SK-N-SH treated with all-trans-retinoic acid at 6 μM for 48 hours (cell line): ENCODE data around the gene CHM.

Experiments used
- ARNTL ChIP-seq: fragments of 450-650 bp; formaldehyde crosslinking; IDR thresholded peaks from 2 replicates; pipeline ENCODE4 v1.5.0; 2020; ENCODE audit warnings: low read depth, mild to moderate bottlenecking, moderate library complexity, borderline replicate concordance
- CREB5 ChIP-seq: fragments of 250-450 bp; sonication (Bioruptor Pico); IDR thresholded peaks from 2 replicates; pipeline ENCODE4 v1.5.1; 2020; ENCODE audit warnings: low read depth, mild to moderate bottlenecking, moderate library complexity
- CSRNP3 ChIP-seq: fragments of 250-450 bp; sonication (Bioruptor Pico); IDR thresholded peaks from 2 replicates; pipeline ENCODE4 v1.5.1; 2021; ENCODE audit warnings: mild to moderate bottlenecking, moderate library complexity
- PATZ1 ChIP-seq: fragments of 250-450 bp; sonication (Bioruptor Pico); IDR thresholded peaks from 2 replicates; pipeline ENCODE4 v1.8.0; 2020; ENCODE audit warnings: mild to moderate bottlenecking, moderate library complexity, borderline replicate concordance
- PPARA ChIP-seq: fragments of 250-450 bp; sonication (Bioruptor Pico); IDR thresholded peaks from 2 replicates; pipeline ENCODE4 v1.5.0; 2020; ENCODE audit warnings: mild to moderate bottlenecking, borderline replicate concordance
- RARB ChIP-seq: fragments of 250-450 bp; sonication (Bioruptor Pico); IDR thresholded peaks from 2 replicates; pipeline ENCODE4 v1.8.0; 2021; ENCODE audit warnings: mild to moderate bottlenecking, moderate library complexity
- SNAI2 ChIP-seq: fragments of 250-450 bp; sonication (Bioruptor Pico); IDR thresholded peaks from 2 replicates; pipeline ENCODE4 v1.5.0; 2020; ENCODE audit warnings: mild to moderate bottlenecking, moderate library complexity
- TCF4 ChIP-seq: fragments of 250-450 bp; sonication (Bioruptor Pico); IDR thresholded peaks from 2 replicates; pipeline ENCODE4 v1.8.0; 2021; ENCODE audit warnings: mild to moderate bottlenecking, moderate library complexity, borderline replicate concordance
- TOX ChIP-seq: fragments of 250-450 bp; sonication (Bioruptor Pico); IDR thresholded peaks from 2 replicates; pipeline ENCODE4 v1.8.0; 2021; ENCODE audit warnings: mild to moderate bottlenecking, moderate library complexity, borderline replicate concordance
- ZC3H10 ChIP-seq: fragments of 250-450 bp; sonication (Bioruptor Pico); IDR thresholded peaks from 2 replicates; pipeline ENCODE4 v1.5.1; 2021; ENCODE audit warnings: mild to moderate bottlenecking, moderate library complexity
- ZFP3 ChIP-seq: fragments of 250-450 bp; sonication (Bioruptor Pico); IDR thresholded peaks from 2 replicates; pipeline ENCODE4 v1.5.0; 2020; ENCODE audit warnings: mild to moderate bottlenecking, moderate library complexity
- ZNF70 ChIP-seq: fragments of 450-650 bp; formaldehyde crosslinking; IDR thresholded peaks from 2 replicates; pipeline ENCODE4 v1.5.0; 2020; ENCODE audit warnings: mild to moderate bottlenecking, moderate library complexity

DNA sequence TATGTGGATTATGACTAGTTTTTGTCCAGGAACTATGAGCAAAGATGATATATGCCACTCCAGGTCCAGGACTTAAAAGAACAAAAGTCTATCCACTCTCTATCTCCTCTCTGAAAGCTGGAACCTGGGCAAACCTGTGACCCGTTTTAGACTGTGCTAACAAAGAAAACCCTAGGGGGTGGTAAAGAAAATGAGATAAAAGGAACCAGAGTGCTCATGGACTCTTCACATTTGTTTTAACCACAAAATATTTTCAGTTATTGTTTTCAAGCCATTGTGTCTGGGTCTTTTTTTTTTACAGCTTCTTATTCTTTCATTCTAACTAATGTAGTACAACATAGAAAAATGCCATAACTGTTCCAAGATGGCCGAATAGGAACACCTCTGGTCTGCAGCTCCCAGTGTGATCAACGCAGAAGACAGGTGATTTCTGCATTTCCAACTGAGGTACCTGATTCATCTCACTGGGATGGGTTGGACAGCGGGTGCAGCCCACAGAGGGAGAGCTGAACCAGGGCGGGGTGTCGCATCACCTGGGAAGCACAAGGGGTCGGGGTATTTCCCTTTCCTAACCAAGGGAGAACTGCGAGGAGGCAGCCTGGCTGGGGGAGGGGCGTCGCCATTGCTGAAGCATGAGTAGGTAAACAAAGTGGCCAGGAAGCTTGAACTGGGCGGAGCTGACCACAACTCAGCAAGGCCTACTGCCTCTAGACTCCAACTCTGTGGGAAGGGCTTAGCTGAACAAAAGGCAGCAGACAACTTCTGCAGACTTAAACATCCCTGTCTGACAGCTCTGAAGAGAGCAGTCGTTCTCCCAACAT, 45.1 kb downstream of the CHM start:
- TF ChIP-seq ZC3H10 (CRISPR knock-in tag), result no peak
- TF ChIP-seq SNAI2 (CRISPR knock-in tag), result no peak
- no peak for TF ChIP-seq CSRNP3 (CRISPR knock-in tag)
- TF ChIP-seq TCF4 (CRISPR knock-in tag), result no peak
- TF ChIP-seq PATZ1 (CRISPR knock-in tag), result no peak
- no peak for TF ChIP-seq ARNTL (CRISPR knock-in tag)
- TF ChIP-seq TOX (CRISPR knock-in tag), result no peak
- TF ChIP-seq RARB (CRISPR knock-in tag), result no peak
- TF ChIP-seq CREB5 (CRISPR knock-in tag), result no peak
- no peak for TF ChIP-seq ZFP3
- no peak for TF ChIP-seq ZNF70 (CRISPR knock-in tag)
- no peak for TF ChIP-seq PPARA (CRISPR knock-in tag)
